ENCODE data around the gene KNL1. TPM values are rescaled to one million over a fixed set of nuclear protein-coding genes. Genes with fewer than 3 reads are reported as not detected.

The KNL1 gene
- total and polyA plus RNA-seq, 12 donors: 0.13 to 7.9 (median 1.4) TPM

DNA sequence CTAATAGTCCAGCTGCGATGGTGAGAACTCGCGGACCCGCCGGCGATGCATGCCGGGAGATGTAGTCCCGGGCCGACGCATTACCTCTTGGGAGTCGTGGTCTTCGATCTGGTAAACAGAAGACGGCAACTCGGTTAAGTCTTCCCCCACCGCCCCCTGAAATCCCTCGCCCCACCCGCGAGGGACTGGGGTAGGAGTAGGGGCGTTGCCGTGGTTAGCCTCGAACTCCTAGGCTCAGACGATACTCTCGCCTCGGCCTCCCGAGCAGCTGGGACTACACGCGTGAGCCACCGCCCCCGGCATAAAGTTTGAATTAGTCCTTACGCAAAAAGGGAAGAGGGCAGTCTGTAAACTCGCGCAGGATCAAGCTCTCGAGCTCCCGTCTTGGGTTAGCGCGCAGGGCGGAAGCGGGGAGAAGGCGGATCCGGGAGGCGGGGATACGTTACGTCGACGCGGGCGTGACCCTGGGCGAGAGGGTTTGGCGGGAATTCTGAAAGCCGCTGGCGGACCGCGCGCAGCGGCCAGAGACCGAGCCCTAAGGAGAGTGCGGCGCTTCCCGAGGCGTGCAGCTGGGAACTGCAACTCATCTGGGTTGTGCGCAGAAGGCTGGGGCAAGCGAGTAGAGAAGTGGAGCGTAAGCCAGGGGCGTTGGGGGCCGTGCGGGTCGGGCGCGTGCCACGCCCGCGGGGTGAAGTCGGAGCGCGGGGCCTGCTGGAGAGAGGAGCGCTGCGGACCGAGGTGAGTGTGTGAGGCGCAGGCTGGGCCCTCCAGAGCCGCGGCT is 100.8 kb downstream of the KNL1 start, which contains the start of gene RAD51:
Gene RAD51, plus strand, starts transcription at position 487 of the 781 bp plus-strand sequence. CDS start 3,585 bp downstream, outside the sequence.
- Histone ChIP-seq H3K36me3 (replicated peaks in 1 of 2) (no peaks in the 10 kb centered on the region), H3K27ac (peak within 1 kb of the TSS; percentile 93 to 98 (median 98)), H3K4me3 (peak within 1 kb of the TSS in 3 of 4 donors; percentile 41 to 83 (median 73)), H3K27me3 (no peaks in the 10 kb centered on the region), H3K4me1 (replicated peaks in 1 of 2) (peaks cover 14 to 16% of the 10 kb centered on the region in 2 donors), H3K9me3 (replicated peaks in 1 of 3) (no peaks in the 10 kb centered on the region)
- 0 to 1% (median 0%) methylated on average over 33 to 81 of the region's 81 CpGs for WGBS, 4 donors
- intact Hi-C loops (cut with DNase I): loop anchor here in 1 of 2 donors (10.0 kb wide), 1 partner anchor 200 kb away; the partner anchor contains the start of gene VPS18
- peak; percentile 16 to 62 for TF ChIP-seq POLR2A (IDR thresholded peaks at IDR 0.05)
- TF ChIP-seq, protein P1, sequence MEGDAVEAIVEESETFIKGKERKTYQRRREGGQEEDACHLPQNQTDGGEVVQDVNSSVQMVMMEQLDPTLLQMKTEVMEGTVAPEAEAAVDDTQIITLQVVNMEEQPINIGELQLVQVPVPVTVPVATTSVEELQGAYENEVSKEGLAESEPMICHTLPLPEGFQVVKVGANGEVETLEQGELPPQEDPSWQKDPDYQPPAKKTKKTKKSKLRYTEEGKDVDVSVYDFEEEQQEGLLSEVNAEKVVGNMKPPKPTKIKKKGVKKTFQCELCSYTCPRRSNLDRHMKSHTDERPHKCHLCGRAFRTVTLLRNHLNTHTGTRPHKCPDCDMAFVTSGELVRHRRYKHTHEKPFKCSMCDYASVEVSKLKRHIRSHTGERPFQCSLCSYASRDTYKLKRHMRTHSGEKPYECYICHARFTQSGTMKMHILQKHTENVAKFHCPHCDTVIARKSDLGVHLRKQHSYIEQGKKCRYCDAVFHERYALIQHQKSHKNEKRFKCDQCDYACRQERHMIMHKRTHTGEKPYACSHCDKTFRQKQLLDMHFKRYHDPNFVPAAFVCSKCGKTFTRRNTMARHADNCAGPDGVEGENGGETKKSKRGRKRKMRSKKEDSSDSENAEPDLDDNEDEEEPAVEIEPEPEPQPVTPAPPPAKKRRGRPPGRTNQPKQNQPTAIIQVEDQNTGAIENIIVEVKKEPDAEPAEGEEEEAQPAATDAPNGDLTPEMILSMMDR (IDR thresholded peaks at IDR 0.05): no peak
- peak; percentile 92 to 95 (median 94) for DNase-seq

DNA sequence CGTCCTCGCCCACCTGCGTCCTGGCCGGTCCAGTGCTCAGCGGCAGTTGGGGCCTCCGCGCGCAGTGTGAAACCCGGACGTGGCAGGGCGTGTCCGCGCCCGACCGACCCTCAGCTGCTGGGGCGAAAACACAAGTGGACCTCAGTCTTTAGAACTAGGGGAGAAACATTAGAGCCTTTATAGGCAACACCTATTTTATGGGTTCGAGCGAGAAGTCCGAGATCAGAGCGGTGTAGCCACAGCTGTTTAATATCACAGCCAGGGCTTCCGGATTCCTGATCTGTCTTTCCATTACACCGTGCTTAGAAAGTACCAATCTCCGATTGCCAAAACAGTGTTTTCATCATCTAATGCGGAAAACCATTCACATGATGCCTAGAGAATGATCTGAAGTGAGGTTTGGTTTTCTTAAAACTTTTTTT is 101.4 kb downstream of the KNL1 start:
- WGBS, 4 donors: 0 to 1% (median 0%) methylated on average over 14 to 24 of the region's 24 CpGs
- Histone ChIP-seq H3K27me3 (no peaks in the 10 kb centered on the region), H3K27ac (peak overlapping the region in 1 of 5 donors; percentile 98), H3K36me3 (replicated peaks in 1 of 2) (no peaks in the 10 kb centered on the region), H3K4me1 (replicated peaks in 1 of 2) (peaks cover 14 to 16% of the 10 kb centered on the region in 2 donors), H3K9me3 (replicated peaks in 1 of 3) (no peaks in the 10 kb centered on the region), H3K4me3 (peak overlapping the region in 3 of 4 donors; percentile 28 to 73 (median 41))
- TF ChIP-seq POLR2A (IDR thresholded peaks at IDR 0.05): no peak
- TF ChIP-seq, protein P1 (IDR thresholded peaks at IDR 0.05): no peak
- DNase-seq: no peak
- intact Hi-C loops (cut with DNase I): loop anchor here in 1 of 2 donors (10.0 kb wide), 1 partner anchor 199 kb away; the partner anchor contains the start of gene VPS18

DNA sequence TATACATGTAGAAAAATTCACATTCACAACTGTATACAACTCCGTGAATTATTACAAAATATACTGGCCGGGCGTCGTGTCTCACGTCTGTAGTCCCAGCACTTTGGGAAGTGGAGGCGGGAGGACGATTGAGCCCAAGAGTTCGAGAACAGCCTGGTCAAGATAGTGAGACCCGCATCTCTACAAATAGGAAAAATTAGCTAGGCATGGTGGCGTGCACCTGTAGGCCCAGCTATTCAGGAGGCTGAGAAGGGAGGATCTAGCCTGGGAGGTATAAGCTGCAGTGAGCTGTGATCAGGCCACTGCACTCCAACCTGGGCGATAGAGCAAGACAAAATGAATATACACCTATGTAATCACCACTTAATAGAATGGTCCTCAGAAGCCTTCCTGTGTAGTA is 102.2 kb downstream of the KNL1 start:
- WGBS, 4 donors: 85 to 90% (median 88%) methylated on average over 11 of the region's 11 CpGs
- intact Hi-C loops (cut with DNase I): loop anchor here in 1 of 2 donors (10.0 kb wide), 1 partner anchor 199 kb away; the partner anchor contains the start of gene VPS18
- DNase-seq: no peak

DNA sequence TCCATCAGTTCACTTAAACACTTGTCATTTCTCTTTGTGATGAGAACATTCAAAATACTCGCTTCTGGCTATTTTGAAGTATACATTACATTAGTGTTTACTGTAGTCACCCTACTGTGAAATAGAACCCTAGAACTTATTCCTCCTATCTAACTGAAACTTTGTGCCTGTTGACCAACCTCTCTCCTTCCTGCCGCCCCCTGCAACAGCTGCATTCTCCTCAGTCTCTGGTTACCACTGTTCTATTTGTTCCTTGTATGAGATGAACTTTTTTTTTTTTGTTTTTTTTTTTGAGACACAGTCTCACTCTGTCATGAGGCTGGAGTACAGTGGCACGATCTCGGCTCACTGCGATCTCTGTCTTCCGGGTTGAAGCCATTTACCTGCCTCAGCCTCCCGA is 103.9 kb downstream of the KNL1 start:
- H3K27me3 ChIP-seq: no peaks in the 10 kb centered on the region
- no peak for DNase-seq
- 94 to 98% (median 96%) methylated on average over 7 of the region's 7 CpGs for WGBS, 4 donors
- TF ChIP-seq, protein P1 (IDR thresholded peaks at IDR 0.05): no peak
- no peak for TF ChIP-seq POLR2A (IDR thresholded peaks at IDR 0.05)
- H3K9me3 ChIP-seq (replicated peaks in 1 of 3): no peaks in the 10 kb centered on the region
- H3K4me3 ChIP-seq: no peak overlapping the region
- no peak overlapping the region for H3K27ac ChIP-seq
- H3K36me3 ChIP-seq (replicated peaks in 1 of 2): no peaks in the 10 kb centered on the region
- H3K4me1 ChIP-seq (replicated peaks in 1 of 2): peaks cover 14 to 16% of the 10 kb centered on the region in 2 donors
- intact Hi-C loops (cut with DNase I): loop anchor here in 1 of 2 donors (10.0 kb wide), 1 partner anchor 197 kb away; the partner anchor contains the start of gene VPS18

More for the DNA sequence above, 102.2 kb downstream of the KNL1 start:
- TF ChIP-seq, protein P1 (IDR thresholded peaks at IDR 0.05): no peak
- no peak for TF ChIP-seq POLR2A (IDR thresholded peaks at IDR 0.05)
- H3K4me3 ChIP-seq: no peak overlapping the region
- no peaks in the 10 kb centered on the region for H3K9me3 ChIP-seq (replicated peaks in 1 of 3)
- no peaks in the 10 kb centered on the region for H3K36me3 ChIP-seq (replicated peaks in 1 of 2)
- no peaks in the 10 kb centered on the region for H3K27me3 ChIP-seq
- H3K4me1 ChIP-seq (replicated peaks in 1 of 2): peaks cover 14 to 16% of the 10 kb centered on the region in 2 donors
- H3K27ac ChIP-seq: no peak overlapping the region
